BLaER1 treated with 17β-estradiol and CSF1 and Interleukin-3, amounts not matched to agents 10 nM and 100 nM (cell line): ENCODE results near the gene PLCL2.
A peak's percentile ranks its signal among the peaks of the same experiment; 100 is the strongest.

Source experiments
- H3K27ac ChIP-seq, 11 experiments: shearing (Covaris generic); formaldehyde crosslinking; 2 replicates each; pipeline ENCODE4 v1.8.1; 2022
- H3K27me3 ChIP-seq, 11 experiments: shearing (Covaris generic); formaldehyde crosslinking; 2 replicates each; pipeline ENCODE4 v1.8.1; 2022
- H3K36me3 ChIP-seq, 11 experiments: shearing (Covaris generic); formaldehyde crosslinking; 2 replicates each; pipeline ENCODE4 v1.8.1; 2022
- H3K4me1 ChIP-seq, 10 experiments: shearing (Covaris generic); formaldehyde crosslinking; 2 replicates each; pipeline ENCODE4 v1.8.1; 2022
- H3K4me2 ChIP-seq, 11 experiments: shearing (Covaris generic); formaldehyde crosslinking; 2 replicates each; pipeline ENCODE4 v1.8.1; 2022
- H3K4me3 ChIP-seq, 10 experiments: shearing (Covaris generic); formaldehyde crosslinking; 2 replicates each; pipeline ENCODE4 v1.8.1; 2022
- H3K9ac ChIP-seq, 11 experiments: shearing (Covaris generic); formaldehyde crosslinking; 2 replicates each; pipeline ENCODE4 v1.8.1; 2022
- H3K9me3 ChIP-seq, 11 experiments: shearing (Covaris generic); formaldehyde crosslinking; replicated peaks in 1 of 11; 2 replicates each; pipeline ENCODE4 v1.8.1; 2022
- H4K20me1 ChIP-seq, 11 experiments: shearing (Covaris generic); formaldehyde crosslinking; 2 replicates each; pipeline ENCODE4 v1.8.1; 2022
- Cebpa-rat ChIP-seq, 11 experiments: shearing (Covaris generic); IDR thresholded peaks; 2 replicates each; pipeline ENCODE4 v1.8.1; 2022

The PLCL2 gene

DNA sequence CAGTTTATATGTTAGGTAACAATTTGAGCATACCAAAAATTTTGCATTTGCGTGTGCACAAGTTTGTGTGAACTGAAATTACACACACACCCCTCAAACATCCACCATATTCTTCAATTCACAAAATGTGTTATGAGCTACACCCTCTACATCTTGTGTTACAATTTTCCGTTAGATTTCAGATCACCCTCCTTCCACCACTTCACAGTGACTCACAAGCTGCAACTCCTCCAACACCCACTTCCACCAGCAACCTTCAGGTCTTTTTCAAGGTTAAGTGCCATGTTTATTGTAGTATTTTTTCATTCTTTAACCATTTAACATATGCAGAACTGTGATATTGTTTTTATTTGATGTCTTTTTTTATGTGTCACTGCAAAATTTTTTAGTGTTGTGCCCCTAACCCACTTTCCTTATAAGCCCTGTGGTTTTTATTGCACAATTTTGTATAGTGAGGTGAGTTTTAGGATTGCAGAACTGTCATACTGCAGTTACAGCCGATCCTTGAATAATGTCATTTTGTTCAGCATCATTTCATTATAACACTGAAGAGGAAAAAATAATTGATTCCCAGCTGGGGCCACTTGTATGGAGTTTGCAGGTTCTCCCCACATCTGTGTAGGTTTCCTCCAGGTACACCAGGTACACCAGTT, 148.9 kb downstream of the PLCL2 start:
- Histone ChIP-seq H3K9me3 (no peaks in the 10 kb centered on the region), H3K4me3 (no peak overlapping the region), H4K20me1 (peaks cover 0 to 29% (median 6%) of the 10 kb centered on the region in 11 experiments; a peak in 7 of 22 replicates), H3K4me1 (peaks cover 0 to 13% (median 6%) of the 10 kb centered on the region in 10 experiments; a peak in 13 of 20 replicates), H3K27me3 (no peaks in the 10 kb centered on the region), H3K9ac (no peak overlapping the region), H3K27ac (no peak overlapping the region), H3K36me3 (peaks cover 0 to 7% (median 0%) of the 10 kb centered on the region in 11 experiments; a peak in 1 of 22 replicates), H3K4me2 (no peak overlapping the region)
- TF ChIP-seq Cebpa-rat (IDR thresholded peaks at IDR 0.05), result no peak

GRCh38 chr3:17035033-17035432, 150.3 kb downstream of the PLCL2 start:
- H3K27ac ChIP-seq, result no peak overlapping the region
- TF ChIP-seq Cebpa-rat (IDR thresholded peaks at IDR 0.05), result no peak
- H3K4me3 ChIP-seq, result no peak overlapping the region
- peaks cover 0 to 23% (median 6%) of the 10 kb centered on the region in 10 experiments; a peak in 13 of 20 replicates for H3K4me1 ChIP-seq
- H4K20me1 ChIP-seq, result peaks cover 0 to 29% (median 5%) of the 10 kb centered on the region in 11 experiments; a peak in 7 of 22 replicates
- H3K27me3 ChIP-seq, result no peaks in the 10 kb centered on the region
- H3K9ac ChIP-seq, result no peak overlapping the region
- H3K4me2 ChIP-seq, result peak overlapping the region in 1 of 11 experiments; percentile 4; a peak in 2 of 22 replicates
- no peaks in the 10 kb centered on the region for H3K9me3 ChIP-seq
- H3K36me3 ChIP-seq, result 0 out of 22 replicates have a peak, but pooled peaks cover 0 to 6% (median 0%) of the 10 kb centered on the region in 11 experiments

DNA sequence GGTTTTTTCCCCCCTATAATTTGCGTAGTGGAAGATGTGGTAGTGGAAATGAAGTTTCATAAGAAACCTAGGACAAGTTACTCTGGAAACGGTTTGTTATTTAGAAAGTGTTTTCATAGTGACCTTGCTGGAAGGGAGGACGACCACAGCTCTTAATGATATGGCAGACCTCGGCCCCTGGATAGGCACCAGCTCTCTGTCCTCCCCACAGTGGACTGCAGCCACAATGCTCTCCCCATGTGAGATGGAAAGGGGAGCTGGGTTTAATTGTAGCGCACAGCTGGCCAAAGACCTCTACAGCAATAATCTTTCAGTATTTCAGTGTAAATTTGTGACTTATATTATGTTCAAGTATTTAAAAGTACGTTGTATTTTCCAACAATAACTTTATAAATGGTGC, 151.2 kb downstream of the PLCL2 start:
- Histone ChIP-seq H3K4me3 (no peak overlapping the region), H3K9me3 (no peaks in the 10 kb centered on the region), H3K4me1 (peaks cover 0 to 22% (median 0%) of the 10 kb centered on the region in 10 experiments; a peak in 8 of 20 replicates), H3K27me3 (no peaks in the 10 kb centered on the region), H3K36me3 (0 out of 22 replicates have a peak, but pooled peaks cover 0 to 6% (median 0%) of the 10 kb centered on the region in 11 experiments), H3K27ac (no peak overlapping the region), H4K20me1 (peaks cover 0 to 28% (median 4%) of the 10 kb centered on the region in 11 experiments; a peak in 6 of 22 replicates), H3K9ac (no peak overlapping the region), H3K4me2 (no peak overlapping the region)
- no peak for TF ChIP-seq Cebpa-rat (IDR thresholded peaks at IDR 0.05)

DNA sequence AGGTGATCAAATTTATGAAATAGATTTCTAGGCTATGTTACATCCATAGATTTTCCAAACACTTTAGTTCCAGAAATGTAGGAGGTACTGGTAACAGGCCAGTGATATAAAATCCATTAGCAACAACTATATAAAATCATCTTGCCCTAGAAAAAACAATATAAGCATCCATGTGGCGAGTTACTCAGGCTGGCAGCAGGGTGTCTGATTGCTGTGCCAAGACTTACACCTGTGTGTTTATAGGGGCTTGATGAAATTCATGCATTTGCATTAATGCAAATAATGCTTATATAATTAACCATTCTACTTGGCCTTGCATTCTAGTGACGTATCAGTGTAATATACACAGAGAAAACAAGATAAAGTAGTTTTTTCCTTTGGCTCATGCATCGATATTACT, 153.4 kb downstream of the PLCL2 start:
- Histone ChIP-seq H4K20me1 (peaks cover 0 to 15% (median 0%) of the 10 kb centered on the region in 11 experiments; a peak in 4 of 22 replicates), H3K9me3 (no peaks in the 10 kb centered on the region), H3K27ac (no peak overlapping the region), H3K4me2 (no peak overlapping the region), H3K36me3 (peaks cover 0 to 9% (median 6%) of the 10 kb centered on the region in 11 experiments; a peak in 8 of 22 replicates), H3K9ac (no peak overlapping the region), H3K4me1 (peaks cover 0 to 18% (median 0%) of the 10 kb centered on the region in 10 experiments; a peak in 6 of 20 replicates), H3K27me3 (no peaks in the 10 kb centered on the region), H3K4me3 (no peak overlapping the region)
- no peak for TF ChIP-seq Cebpa-rat (IDR thresholded peaks at IDR 0.05)

- Histone ChIP-seq H3K4me2 (no peak overlapping the region), H3K36me3 (peaks cover 0 to 16% (median 10%) of the 10 kb centered on the region in 11 experiments; a peak in 13 of 22 replicates)
Measured at GRCh38 chr3:17038900-17039553, 154.3 kb downstream of the PLCL2 start.

GRCh38 chr3:17039594-17039993, 154.8 kb downstream of the PLCL2 start:
- TF ChIP-seq Cebpa-rat (IDR thresholded peaks at IDR 0.05), result no peak
- Histone ChIP-seq H3K27me3 (no peaks in the 10 kb centered on the region), H3K4me1 (peaks cover 0 to 17% (median 0%) of the 10 kb centered on the region in 10 experiments; a peak in 4 of 20 replicates), H3K4me3 (no peak overlapping the region), H4K20me1 (peaks cover 0 to 9% (median 0%) of the 10 kb centered on the region in 11 experiments; a peak in 3 of 22 replicates), H3K36me3 (peaks cover 0 to 21% (median 14%) of the 10 kb centered on the region in 11 experiments; a peak in 13 of 22 replicates), H3K9ac (no peak overlapping the region), H3K27ac (no peak overlapping the region), H3K9me3 (no peaks in the 10 kb centered on the region), H3K4me2 (no peak overlapping the region)

More at GRCh38 chr3:17038900-17039553, 154.3 kb downstream of the PLCL2 start:
- Histone ChIP-seq H4K20me1 (peaks cover 0 to 9% (median 0%) of the 10 kb centered on the region in 11 experiments; a peak in 4 of 22 replicates), H3K4me3 (no peak overlapping the region), H3K9ac (no peak overlapping the region), H3K9me3 (no peaks in the 10 kb centered on the region), H3K27ac (no peak overlapping the region), H3K27me3 (no peaks in the 10 kb centered on the region), H3K4me1 (peaks cover 0 to 18% (median 0%) of the 10 kb centered on the region in 10 experiments; a peak in 4 of 20 replicates)
- no peak for TF ChIP-seq Cebpa-rat (IDR thresholded peaks at IDR 0.05)

- Histone ChIP-seq H3K4me1 (peaks cover 0 to 9% (median 0%) of the 10 kb centered on the region in 10 experiments; a peak in 2 of 20 replicates), H3K27ac (no peak overlapping the region), H3K9me3 (no peaks in the 10 kb centered on the region), H3K4me2 (no peak overlapping the region), H3K36me3 (peaks cover 6 to 30% (median 21%) of the 10 kb centered on the region in 11 experiments; a peak in 20 of 22 replicates), H3K27me3 (no peaks in the 10 kb centered on the region), H3K4me3 (no peak overlapping the region), H4K20me1 (peaks cover 0 to 4% (median 0%) of the 10 kb centered on the region in 11 experiments; a peak in 3 of 22 replicates), H3K9ac (no peak overlapping the region)
- TF ChIP-seq Cebpa-rat (IDR thresholded peaks at IDR 0.05), result no peak
Measured at GRCh38 chr3:17040322-17040989, 155.7 kb downstream of the PLCL2 start.

DNA sequence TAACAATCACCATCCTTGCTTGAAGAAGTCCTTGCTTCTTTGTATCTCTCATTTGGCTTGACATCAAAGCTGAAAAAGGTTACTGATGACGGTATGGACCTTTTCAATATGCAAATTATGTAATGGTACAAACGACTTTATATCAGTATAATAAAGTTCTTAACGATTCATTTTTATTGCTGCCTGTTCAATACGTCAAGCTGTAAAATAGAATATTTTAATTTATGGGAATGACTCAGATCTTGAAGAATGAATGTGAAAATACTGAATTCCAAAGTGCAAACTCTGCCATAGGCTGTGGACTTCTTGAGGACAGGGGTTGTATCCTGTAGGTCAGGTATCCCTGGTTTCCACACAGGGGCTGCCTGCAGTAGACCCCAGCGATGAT, 156.2 kb downstream of the PLCL2 start:
- Histone ChIP-seq H3K27ac (no peak overlapping the region), H3K4me2 (no peak overlapping the region), H3K9me3 (no peaks in the 10 kb centered on the region), H3K27me3 (no peaks in the 10 kb centered on the region), H3K36me3 (peaks cover 8 to 35% (median 26%) of the 10 kb centered on the region in 11 experiments; a peak in 20 of 22 replicates), H4K20me1 (no peaks in the 10 kb centered on the region; a peak in 3 of 22 replicates), H3K4me1 (peaks cover 0 to 9% (median 0%) of the 10 kb centered on the region in 10 experiments; a peak in 2 of 20 replicates), H3K4me3 (no peak overlapping the region), H3K9ac (no peak overlapping the region)
- TF ChIP-seq Cebpa-rat (IDR thresholded peaks at IDR 0.05), result no peak
